Stimulated activated CD8-positive, alpha-beta memory T cell treated with anti-CD3 and anti-CD28 coated beads, Interleukin-7, amount 100 ng/mL, for 1 hour (primary cell): ENCODE measurements around the gene PLD6.

ENCODE experiments used
- DNase-seq, 2 donors: peaks; one replicate each; pipeline ENCODE4 v3.0.0-alpha.2; 2020; ENCODE audit warnings: low read depth in 2 of 2

The PLD6 gene

DNA sequence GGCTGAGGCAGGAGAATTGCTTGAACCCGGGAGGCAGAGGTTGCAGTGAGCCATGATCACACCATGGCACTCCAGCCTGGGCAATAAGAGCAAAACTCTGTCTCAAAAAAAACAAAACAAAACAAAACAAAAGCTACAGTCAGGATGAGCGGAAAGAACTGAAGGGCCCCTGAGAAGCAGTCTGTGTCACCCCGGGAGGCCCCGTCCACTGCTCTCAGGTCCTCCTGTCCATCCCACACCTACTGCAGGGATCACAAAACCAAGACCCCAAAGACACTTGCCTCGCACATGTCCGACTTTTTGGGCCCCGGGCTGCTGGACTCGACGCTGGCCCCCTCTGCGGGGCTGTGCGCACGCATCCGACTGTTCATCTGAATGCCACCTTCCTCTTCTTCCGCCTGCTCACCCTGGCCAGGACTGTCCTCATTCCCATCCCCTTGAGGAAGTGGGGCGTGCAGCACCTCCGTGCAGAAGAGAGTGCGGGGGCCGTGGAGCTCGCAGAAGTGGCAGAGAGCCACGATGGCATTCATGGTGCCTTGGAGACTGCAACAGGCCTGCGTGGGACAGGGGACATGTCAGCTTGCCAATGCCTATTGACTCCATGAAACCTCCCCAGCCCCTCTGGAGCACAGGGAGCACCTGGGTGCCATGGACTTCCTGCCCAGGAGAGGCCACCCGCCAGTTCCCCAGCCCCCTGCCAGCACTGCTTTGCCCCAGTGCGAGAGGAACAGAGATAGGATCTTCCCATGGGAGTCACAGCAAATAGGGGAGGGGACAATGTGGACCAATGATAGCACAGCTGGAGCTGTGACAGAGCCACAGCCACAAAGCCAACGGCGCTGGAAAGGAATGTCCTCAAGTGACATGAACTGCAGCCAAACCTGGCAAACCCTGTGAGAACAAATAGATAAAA is 21.7 kb upstream of the PLD6 start:
- DNase-seq = no peak

DNA sequence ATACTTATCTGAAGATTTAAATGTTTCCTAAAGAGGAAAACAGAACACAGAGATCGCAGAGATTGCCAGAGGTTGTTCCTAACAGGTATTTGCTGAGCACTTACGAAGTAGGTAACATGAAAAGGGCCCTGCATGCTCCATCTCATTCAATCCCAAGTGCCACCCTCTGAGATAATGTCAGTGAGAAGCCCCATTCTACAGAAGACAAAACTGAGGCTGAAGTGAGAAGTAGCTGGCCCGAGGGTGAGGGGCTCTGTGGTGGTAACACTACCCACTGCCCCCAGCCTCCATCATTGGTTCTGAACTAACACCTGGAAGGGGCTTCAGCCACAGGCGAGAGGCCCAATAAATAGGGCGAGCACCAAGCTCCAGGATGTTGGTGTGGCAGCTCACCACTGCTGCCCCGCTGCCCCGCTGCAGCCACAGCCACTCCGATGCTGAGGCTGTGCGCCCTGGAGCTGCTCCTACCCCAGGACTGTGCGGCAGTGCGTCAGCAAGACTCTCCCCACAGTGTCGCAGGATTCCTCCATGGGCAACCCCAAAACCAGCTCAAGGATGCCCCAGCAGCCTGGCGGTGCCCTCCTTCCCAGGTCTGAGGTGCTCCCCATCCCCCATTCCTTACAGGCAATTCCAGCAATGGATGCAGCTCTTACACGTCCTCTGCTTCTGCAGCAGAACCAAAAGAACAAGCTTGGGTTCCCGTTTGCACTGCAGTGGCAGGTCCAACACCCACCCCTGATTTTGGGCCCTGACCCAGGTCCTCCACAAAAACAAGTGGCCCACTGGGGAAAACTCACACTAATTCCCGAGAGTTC is 20.5 kb upstream of the PLD6 start:
- no peak for DNase-seq

DNA sequence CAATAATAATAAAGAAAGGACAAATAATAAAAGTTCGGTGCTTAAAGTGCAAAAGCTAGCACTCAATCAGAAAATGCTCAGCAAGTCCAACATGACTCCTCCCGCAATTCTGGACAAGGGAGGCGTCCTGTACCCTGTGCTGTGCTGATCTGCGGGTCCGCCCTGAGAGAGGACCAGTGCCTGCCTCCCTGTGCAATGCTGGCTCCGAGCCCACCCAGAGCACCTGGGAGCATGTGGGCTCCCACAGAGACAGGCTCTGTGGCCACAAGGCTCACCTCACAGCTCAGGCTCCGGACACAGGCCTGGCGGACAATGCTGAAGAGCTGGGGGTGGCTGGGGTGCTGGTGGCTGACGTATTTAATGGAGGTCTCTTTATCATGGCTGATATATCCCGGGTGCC is 19.8 kb upstream of the PLD6 start:
- DNase-seq = no peak

DNA sequence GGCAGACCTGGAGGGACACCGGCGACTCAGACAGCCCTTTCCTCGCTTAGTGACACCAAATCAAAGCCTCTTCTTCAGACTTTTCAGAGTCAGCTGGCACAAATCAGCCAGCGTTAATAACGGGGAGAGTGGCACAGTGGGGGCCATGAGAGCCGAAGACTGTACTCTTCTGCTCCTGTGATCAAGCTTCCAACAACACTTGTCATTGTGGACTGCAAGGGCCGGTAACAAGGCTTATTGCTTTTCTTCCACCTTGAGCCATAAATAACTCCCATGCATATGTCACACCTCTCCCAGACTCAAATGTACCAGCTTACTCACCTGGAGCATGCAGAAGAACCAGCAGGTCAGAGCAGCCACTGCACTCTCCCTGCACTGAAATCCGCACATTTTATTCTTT is 18.0 kb upstream of the PLD6 start:
- no peak for DNase-seq

- DNase-seq = no peak
These were observed 17.6 kb upstream of the PLD6 start for GRCh38 chr17:17223736-17224135.

GRCh38 chr17:17221329-17221728 is 15.2 kb upstream of the PLD6 start:
- DNase-seq = no peak

GRCh38 chr17:17220529-17220928 is 14.4 kb upstream of the PLD6 start:
- DNase-seq = no peak

GRCh38 chr17:17217995-17218394 is 11.9 kb upstream of the PLD6 start:
- no peak for DNase-seq

DNA sequence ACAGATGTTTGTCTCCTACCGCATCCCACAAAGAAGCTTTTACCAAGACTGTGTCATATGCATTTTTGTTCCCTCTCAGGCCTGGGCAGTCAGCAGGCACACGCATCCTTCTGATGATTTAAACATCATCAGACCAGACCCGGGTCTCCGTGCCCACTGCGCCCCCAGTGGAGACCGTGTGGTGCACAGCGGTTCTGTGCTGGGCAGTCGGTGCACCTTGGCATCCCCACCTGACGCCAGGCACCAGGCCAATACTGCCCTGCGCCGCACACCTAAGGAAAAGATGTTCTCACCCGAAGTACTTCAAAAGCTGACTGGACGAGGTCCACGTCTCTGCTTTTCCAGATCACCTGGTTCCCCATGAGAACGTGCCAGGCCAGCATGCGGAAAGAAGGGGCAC is 10.6 kb upstream of the PLD6 start:
- no peak for DNase-seq

DNA sequence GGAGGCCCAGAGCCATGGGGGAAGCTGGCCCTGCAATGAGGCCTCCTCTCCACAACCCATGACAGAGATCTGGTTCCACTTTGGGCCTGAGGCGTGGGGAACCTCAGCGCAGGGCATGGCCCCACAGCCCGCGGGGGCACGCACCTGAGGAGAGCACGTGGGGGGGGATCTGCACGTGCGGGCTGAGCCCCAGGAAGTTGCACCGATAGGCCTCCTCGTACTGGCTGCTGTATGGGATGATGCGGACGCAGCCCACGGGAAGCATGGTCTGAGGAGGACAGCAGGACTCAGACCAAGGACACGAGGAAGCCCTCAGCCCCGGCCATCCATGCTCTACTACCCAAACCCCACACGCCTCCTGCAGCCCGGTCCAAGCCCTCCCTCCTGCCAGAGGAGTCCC is 10.1 kb upstream of the PLD6 start:
- DNase-seq = no peak

DNA sequence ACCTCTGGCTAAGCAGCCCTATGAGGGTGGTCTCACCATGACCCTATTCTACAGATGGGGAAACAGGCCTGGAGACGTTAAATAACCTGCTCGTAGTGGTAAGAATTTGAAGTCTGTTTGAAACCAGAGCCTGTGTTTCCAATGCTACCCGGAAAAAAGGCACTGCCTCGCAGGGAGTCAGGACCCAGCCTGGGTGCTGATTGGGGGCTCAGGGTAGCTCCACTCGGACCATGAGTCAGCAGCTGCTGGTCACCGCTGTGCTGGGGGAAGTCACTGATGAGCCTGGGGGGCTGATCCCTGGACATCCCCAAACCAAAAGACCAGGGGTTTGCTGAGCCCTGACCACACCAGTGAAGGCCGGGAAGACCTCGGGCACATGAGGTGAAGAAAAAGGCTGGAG is 9.4 kb upstream of the PLD6 start:
- no peak for DNase-seq

- no peak for DNase-seq
These were observed 8.7 kb upstream of the PLD6 start for GRCh38 chr17:17214646-17215436.

DNA sequence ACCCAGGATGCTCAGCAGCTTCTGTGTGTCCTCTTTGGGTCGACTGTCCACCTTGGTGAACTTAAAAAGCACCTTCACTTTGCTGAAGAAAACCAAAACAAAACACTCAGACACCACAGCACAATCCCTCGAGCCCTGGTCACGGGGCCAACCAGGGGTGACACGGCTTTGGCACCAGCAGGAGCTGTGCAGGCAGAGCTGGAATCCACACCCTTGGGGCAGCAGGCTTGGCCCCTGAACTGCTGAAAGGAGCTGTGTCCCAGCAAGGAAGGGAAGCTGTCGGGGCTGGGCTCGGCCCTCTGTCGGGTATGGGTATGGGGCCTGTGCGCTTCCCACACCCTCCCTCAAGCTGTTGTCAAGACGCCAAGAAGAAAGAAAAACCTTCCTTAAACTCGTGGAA is 7.6 kb upstream of the PLD6 start:
- DNase-seq = no peak

DNA sequence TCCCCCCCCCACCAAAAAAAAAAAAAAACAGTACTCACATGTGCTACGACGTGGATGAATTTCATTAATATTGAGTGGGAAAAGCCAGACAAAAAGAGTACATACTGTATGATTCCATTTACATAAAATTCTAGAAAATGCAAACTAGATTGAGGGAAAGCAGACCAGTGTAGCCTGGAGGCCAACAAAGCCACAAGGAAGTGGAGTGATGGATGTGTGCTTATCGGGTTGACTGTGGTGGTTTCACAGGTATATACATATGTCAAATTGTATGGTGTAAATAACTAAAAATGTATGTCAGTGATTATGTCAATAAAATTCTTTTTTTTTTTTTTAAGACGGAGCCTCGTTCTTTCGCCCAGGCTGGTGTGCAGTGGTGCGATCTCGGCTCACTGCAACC is 1.9 kb upstream of the PLD6 start:
- DNase-seq = no peak

GRCh38 chr17:17206913-17207335 is 791 bp upstream of the PLD6 start:
- DNase-seq = no peak

DNA sequence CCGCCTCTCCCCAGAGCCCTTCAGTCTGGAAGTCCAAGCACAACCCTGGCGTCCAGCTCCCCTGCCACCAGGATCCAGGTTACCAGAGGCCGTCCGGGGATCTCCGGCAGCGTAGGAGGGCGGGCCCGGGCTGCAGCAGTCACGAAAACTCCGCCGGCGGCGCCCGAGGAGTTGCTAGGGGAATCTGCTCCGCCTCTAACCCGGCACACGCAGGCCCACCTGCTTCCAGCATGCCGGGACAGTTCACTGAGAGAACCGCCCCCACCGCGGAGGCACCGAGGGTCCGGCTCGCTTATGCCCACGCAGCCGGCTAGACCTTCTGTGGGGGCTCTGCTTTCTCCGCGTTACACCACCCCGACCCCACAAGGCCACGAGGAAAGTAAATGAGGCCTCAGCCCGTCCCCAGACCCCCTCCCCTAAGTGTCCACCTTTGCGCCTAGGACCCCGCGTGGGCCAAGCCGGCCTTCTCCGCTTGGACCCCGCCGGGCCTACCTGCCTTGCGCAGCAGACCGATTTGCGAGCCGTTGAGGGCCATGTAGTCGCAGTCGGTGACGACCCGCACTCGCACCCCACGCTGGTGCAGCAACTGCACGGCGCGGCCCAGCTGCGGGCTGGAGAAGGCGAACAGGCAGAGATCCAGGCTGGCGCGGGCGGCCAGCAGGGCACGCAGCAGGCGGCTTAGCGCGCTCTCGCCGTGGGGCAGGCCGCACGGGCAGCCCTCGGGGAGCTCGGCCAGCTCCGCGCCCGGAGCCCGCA is 587 bp downstream of the PLD6 start:
- peak; percentile 13 to 20 for DNase-seq

GRCh38 chr17:17204635-17205231 is 1.4 kb downstream of the PLD6 start:
- no peak for DNase-seq

DNA sequence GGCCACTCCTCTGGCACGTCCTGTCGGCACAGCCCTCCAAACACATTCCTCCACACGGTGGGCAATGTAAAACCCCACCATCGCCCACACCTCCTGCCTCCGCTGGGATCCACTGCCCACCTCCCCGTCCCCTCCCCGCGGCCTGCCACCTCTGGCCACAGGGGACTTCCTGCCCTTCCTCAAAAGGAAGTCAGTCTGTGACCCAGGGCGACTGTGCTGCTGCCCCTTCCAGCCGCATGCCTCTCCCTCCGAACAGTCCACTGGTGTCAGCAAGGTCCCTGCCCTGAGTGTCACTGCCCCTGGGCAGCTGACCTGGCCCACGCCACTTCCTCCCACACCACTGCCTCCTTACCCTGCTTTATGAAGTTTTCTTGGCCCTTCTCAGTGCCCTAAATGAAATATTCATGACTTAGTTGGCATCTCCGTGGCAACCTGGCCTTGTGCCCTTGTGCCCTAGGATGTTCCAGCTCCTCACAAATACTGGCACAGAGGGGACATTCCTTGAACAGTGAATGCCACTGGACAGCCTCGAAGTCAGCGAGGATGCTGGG is 2.0 kb downstream of the PLD6 start:
- DNase-seq = no peak

DNA sequence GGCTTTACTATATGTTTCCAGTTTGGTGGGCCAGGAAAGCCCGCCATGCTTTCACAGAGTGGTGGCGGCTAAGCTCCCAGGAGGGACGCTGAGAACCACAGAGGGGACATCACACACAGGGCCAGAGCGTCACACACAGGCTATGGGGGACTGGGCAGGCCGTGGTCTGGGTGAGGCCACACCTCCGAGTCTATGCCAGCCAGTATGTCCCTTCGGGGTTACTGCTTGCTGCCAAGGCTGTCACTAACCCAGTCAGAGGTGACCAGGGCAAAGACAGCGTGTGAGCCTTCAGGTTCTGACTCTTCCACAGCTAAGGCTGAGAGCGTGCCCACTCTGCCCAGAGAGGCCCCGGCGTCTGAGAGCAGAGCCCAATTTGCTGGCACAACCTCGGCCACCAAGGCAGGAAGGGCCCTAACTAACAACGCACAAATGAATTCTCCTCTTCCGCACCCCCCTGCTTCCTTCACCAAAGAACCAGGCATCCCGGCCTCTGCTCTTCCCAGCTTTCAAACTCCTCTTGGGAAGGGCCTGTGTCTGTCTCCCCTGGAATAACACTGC is 2.9 kb downstream of the PLD6 start:
- no peak for DNase-seq

- DNase-seq = no peak
These were observed 4.2 kb downstream of the PLD6 start for GRCh38 chr17:17201907-17202306.
